ENCODE measurements around the gene SAFB2.

SAFB2 gene

DNA sequence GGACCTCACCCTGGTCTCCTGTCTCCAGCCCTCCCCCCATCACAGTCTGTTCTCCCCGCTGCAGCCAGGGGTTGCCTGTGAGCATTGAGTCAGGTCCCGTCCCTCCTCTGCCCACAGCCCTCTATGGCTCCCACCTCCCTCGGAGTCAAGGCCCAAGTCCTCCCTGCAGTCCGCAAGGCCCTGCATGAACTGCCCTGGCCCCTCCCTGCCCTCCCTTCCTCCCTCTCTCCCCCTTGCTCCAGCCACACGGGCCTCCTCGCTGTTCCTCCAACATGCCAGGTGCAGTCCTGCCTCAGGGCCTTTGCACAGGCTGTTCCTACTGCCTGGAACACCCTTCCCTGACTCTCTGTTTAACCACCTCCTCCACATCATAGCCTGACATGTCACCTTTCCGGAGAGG, 57.6 kb downstream of the SAFB2 start:
- H3K4me1 Mint-ChIP-seq (ENCODE audit: low read depth), result no peaks in the 10 kb centered on the region
- H3K27ac Mint-ChIP-seq, result no peak overlapping the region
- H3K4me3 Mint-ChIP-seq, result no peak overlapping the region
- H3K9me3 Mint-ChIP-seq, result peaks cover 6% of the 10 kb centered on the region
- H3K36me3 Mint-ChIP-seq (ENCODE audit: low read depth), result peaks cover 5% of the 10 kb centered on the region
- peaks cover 6% of the 10 kb centered on the region for H3K27me3 Mint-ChIP-seq

DNA sequence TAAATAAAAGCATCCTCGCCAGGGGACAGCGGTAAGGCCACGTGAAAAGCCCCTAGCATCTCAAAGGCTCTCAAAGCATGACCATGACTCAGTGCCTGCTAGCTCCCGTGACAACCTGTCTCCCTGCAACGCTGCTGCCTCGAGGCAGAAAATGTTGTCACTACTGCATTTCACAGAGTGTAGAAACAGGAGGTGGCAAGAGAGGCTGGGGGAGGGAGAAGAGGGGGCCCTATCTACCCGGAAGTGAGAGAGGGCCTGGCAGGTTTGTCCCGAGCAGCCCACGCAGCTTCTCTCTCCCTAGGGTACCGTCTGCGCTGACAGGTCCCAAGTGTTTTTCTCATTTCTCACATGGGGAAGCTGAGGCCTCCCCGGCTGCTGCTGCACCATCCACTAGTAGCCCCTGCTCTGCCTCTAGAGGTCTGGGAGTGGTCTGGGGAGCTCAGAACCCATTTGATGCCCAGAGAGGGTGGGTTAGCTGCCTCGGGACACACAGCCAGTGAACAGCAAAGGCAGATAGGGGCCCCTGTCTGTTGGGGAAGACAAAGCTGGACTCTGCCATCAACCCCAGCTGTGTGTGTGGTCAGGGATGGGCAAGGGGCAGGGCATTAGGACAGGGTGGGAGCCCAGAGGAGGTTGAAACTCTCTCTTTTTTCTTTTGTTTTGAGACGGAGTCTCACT, 58.5 kb downstream of the SAFB2 start:
- no peak overlapping the region for H3K4me3 Mint-ChIP-seq
- H3K9me3 Mint-ChIP-seq, result peaks cover 6% of the 10 kb centered on the region
- H3K27me3 Mint-ChIP-seq, result peaks cover 3% of the 10 kb centered on the region
- peaks cover 5% of the 10 kb centered on the region for H3K36me3 Mint-ChIP-seq (ENCODE audit: low read depth)
- H3K27ac Mint-ChIP-seq, result no peak overlapping the region
- no peaks in the 10 kb centered on the region for H3K4me1 Mint-ChIP-seq (ENCODE audit: low read depth)

DNA sequence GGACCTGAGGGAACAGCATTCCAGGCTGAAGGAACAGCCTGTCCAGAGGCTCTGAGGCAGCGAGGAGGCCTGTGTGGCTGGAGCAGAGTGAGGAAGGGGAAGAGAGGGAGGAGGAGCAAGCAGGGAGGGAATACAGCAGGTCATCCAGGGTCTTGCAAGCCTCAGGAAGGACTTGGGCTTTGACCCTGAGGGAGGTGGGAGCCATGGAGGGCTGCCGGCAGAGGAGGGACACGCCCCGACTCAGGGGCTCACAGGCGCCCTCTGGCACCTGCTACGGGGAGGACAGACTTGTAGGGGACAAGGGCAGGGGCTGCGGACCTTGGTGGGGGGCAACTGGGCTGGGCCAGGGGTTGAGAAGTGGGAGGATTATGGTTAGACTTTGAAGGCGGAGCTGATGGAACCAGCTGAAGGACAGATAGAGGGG, 59.6 kb downstream of the SAFB2 start:
- peaks cover 8% of the 10 kb centered on the region for H3K27me3 Mint-ChIP-seq
- H3K4me1 Mint-ChIP-seq (ENCODE audit: low read depth), result no peaks in the 10 kb centered on the region
- H3K36me3 Mint-ChIP-seq (ENCODE audit: low read depth), result peaks cover 5% of the 10 kb centered on the region
- H3K9me3 Mint-ChIP-seq, result peaks cover 6% of the 10 kb centered on the region
- no peak overlapping the region for H3K27ac Mint-ChIP-seq
- no peak overlapping the region for H3K4me3 Mint-ChIP-seq

DNA sequence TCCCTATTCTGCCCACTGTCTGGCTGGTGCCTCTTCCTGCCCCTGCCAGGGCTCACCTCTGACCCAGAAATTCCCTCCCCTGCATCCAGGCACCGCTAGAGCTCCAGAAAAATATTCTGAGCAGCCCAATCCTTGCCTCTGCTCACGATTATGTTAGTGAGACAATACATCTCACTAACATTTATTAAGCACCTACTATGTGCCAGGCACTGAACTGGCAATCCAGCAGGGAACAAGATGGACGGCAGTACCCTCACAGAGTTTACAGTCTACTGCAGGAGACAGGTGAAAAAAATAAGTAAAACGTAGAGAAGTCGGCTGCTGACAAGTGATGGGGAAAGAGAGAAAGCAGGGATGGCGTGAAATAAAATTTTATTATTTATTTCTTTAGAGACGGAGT, 60.3 kb downstream of the SAFB2 start:
- Mint-ChIP-seq H3K9me3 (peaks cover 6% of the 10 kb centered on the region), H3K4me3 (no peak overlapping the region), H3K36me3 (ENCODE audit: low read depth) (peaks cover 5% of the 10 kb centered on the region), H3K27me3 (peaks cover 8% of the 10 kb centered on the region), H3K4me1 (ENCODE audit: low read depth) (no peaks in the 10 kb centered on the region), H3K27ac (no peak overlapping the region)

DNA sequence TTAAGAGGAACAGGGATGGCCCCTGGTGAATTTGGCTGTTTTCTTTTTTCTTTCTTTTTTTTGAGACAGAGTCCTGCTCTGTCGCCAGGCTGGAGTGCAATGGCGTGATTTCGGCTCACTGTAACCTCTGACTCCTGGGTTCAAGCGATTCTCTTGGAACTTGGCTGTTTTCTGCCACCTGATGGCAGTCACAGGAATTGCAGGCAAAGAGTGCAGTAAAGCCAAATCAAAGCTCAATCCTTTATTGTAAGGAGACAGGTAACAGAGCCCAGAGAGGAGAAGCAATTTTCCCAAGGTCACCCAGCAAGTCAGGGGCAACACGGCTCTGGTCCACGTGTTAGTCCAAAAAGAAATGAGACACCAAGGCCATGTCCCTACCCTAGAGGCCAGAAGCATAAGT, 61.0 kb downstream of the SAFB2 start:
- H3K27me3 Mint-ChIP-seq, result peaks cover 8% of the 10 kb centered on the region
- H3K27ac Mint-ChIP-seq, result no peak overlapping the region
- peaks cover 6% of the 10 kb centered on the region for H3K9me3 Mint-ChIP-seq
- H3K36me3 Mint-ChIP-seq (ENCODE audit: low read depth), result peaks cover 5% of the 10 kb centered on the region
- no peaks in the 10 kb centered on the region for H3K4me1 Mint-ChIP-seq (ENCODE audit: low read depth)
- H3K4me3 Mint-ChIP-seq, result no peak overlapping the region

DNA sequence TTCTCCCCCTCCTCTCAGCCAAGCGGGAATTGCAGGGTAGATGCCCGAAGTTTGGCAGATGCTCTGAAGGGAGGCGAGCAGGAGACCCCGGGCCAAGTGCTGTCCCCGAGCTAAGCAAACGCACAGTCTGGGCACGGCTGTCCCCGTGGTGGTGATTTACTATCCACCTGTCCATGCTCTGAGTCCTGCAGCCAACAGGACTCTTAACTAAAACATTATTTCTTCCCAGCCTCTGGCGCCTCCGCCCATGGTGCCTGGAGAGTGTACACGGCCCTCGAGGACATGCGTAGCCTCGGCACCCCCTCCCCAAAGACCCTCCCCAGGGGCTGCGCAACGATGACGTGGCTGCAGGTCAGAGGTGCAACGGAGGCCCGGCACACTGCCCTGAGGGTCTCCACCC, 62.4 kb downstream of the SAFB2 start:
- peaks cover 5% of the 10 kb centered on the region for H3K36me3 Mint-ChIP-seq (ENCODE audit: low read depth)
- H3K9me3 Mint-ChIP-seq, result peaks cover 6% of the 10 kb centered on the region
- no peak overlapping the region for H3K27ac Mint-ChIP-seq
- H3K27me3 Mint-ChIP-seq, result peaks cover 8% of the 10 kb centered on the region
- no peak overlapping the region for H3K4me3 Mint-ChIP-seq
- H3K4me1 Mint-ChIP-seq (ENCODE audit: low read depth), result no peaks in the 10 kb centered on the region

DNA sequence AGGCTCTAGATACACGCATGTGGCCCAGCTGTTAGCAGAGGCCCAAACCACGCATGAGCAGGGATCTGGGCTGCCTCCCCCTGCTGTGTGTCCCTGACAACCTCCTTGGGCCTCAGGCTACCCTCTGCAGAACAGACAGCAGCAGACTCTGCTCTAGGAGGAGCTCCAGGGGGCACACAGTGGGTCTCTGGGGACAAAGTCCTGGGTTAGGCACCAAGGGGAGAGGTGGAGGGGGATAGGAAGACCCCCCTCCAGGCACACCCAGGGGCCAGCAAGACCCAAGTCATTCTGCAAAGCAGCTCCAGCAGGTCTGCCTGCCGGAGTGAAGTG, 62.8 kb downstream of the SAFB2 start:
- Mint-ChIP-seq H3K36me3 (ENCODE audit: low read depth) (peaks cover 5% of the 10 kb centered on the region), H3K4me3 (no peak overlapping the region), H3K9me3 (peaks cover 6% of the 10 kb centered on the region), H3K27ac (no peak overlapping the region), H3K27me3 (peaks cover 8% of the 10 kb centered on the region), H3K4me1 (ENCODE audit: low read depth) (no peaks in the 10 kb centered on the region)

DNA sequence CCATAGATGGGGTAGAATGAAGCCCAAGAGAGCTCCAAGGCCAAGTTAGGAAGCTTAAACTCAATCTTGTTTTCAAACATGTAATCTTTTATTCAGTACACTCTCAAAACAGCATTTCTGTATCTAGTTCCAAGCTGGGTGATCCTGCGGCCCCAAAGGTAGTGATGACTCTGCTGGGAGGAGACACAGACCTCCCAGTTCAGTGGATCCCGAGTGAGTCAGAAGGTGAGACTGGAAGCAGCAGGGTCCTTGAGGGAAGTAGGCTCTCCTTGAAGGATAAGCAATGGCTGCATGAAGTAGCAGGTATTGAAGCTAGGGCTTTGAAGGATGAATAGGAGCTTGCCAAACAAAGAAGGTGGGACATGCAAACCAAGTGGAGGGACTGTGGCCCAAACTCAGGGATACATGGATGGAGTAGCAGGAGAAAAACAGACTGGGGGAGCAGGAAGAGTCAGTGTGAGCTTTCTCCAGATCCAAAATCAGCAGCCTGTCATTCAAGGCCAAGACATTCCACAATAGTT, 64.4 kb downstream of the SAFB2 start:
- H3K4me3 Mint-ChIP-seq, result no peak overlapping the region
- H3K36me3 Mint-ChIP-seq (ENCODE audit: low read depth), result peaks cover 5% of the 10 kb centered on the region
- no peaks in the 10 kb centered on the region for H3K4me1 Mint-ChIP-seq (ENCODE audit: low read depth)
- H3K27me3 Mint-ChIP-seq, result peaks cover 8% of the 10 kb centered on the region
- H3K27ac Mint-ChIP-seq, result no peak overlapping the region
- H3K9me3 Mint-ChIP-seq, result peaks cover 6% of the 10 kb centered on the region

DNA sequence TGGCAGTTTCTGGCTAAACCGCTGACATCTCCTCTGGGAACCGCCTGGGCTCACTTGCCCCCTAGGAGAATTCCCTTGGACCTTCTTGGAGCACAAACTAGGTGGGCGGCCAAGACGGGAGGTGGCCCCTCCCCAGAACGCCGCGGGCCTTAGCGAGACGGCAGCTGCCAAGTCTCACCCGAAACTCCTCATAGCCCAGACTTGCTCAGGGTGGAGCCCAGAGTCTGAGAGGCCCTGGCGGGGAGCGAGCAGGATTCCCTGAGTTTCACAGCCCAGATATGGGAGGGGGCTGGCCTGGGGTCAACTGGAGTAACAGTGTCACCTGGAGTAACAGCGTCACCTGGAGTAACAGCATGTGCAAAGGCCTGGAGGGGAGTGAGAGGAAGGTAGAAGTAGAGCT, 64.9 kb downstream of the SAFB2 start:
- H3K27me3 Mint-ChIP-seq, result peaks cover 8% of the 10 kb centered on the region
- H3K4me3 Mint-ChIP-seq, result no peak overlapping the region
- peaks cover 5% of the 10 kb centered on the region for H3K36me3 Mint-ChIP-seq (ENCODE audit: low read depth)
- no peak overlapping the region for H3K27ac Mint-ChIP-seq
- H3K9me3 Mint-ChIP-seq, result peaks cover 6% of the 10 kb centered on the region
- H3K4me1 Mint-ChIP-seq (ENCODE audit: low read depth), result no peaks in the 10 kb centered on the region

DNA sequence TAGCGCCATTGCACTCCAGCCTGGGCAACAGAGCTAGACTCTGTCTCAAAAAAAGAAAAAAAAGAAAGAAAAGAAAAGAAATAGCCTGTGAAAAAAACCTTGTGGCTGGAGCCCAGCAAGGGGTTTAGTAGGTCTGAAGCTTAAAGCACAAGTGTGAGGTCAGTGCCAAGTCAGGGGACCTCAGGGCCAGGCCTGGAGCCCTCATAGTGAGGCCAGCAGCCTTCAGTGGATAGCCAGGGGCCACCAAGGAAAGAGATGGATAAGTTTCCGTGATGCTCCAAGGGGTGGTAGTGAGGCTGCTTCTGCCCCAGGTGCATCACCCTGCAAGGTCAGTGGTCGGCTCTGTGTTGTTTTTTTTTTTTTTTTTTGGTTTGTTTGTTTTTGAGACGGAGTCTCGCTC, 67.7 kb downstream of the SAFB2 start:
- no peak overlapping the region for H3K4me3 Mint-ChIP-seq
- H3K27me3 Mint-ChIP-seq, result peaks cover 4% of the 10 kb centered on the region
- no peak overlapping the region for H3K27ac Mint-ChIP-seq
- no peaks in the 10 kb centered on the region for H3K36me3 Mint-ChIP-seq (ENCODE audit: low read depth)
- H3K9me3 Mint-ChIP-seq, result no peaks in the 10 kb centered on the region
- H3K4me1 Mint-ChIP-seq (ENCODE audit: low read depth), result no peaks in the 10 kb centered on the region

DNA sequence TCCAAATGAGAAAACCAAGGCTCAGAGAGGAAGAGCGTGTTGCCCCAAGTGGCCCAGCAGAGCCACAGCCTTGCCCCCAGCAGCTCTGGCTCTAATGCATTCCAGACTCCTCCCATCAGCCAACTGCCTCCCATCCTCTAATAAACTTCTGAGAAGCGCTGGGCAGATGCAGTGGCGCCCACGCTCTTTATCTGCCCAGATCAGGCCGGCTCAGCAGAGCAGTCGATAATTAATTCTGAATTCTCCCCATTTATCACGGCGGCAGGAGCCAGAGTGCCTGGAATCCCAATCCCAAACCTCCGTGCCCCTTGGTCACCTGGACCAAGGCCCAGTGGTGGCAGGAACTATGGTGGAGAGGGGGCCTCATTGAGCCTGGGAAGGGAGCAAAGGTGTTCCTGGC, 68.7 kb downstream of the SAFB2 start:
- H3K27me3 Mint-ChIP-seq, result peaks cover 4% of the 10 kb centered on the region
- H3K4me1 Mint-ChIP-seq (ENCODE audit: low read depth), result no peaks in the 10 kb centered on the region
- H3K27ac Mint-ChIP-seq, result no peak overlapping the region
- no peaks in the 10 kb centered on the region for H3K9me3 Mint-ChIP-seq
- H3K4me3 Mint-ChIP-seq, result no peak overlapping the region
- H3K36me3 Mint-ChIP-seq (ENCODE audit: low read depth), result no peaks in the 10 kb centered on the region

DNA sequence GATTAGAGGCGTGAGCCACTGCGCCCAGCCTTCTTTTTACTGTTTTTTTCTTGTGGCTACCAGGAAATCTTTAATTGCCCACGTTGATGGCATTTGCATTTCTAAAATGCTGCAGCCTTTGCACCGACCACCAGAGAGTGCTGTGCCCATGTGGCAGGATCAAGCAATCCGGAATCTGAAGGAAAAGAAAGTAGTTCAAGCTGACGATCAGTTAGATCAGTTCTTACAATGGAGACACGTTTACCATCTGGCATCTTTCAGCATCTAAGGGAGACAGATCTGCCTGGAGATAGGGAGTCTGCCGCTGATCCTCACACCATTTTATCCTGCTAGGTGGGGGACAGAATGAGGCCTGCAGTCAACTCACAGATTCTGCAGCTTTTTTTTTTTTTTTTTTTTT, 74.7 kb downstream of the SAFB2 start:
- Mint-ChIP-seq H3K27me3 (no peaks in the 10 kb centered on the region), H3K4me1 (ENCODE audit: low read depth) (peaks cover 3% of the 10 kb centered on the region), H3K4me3 (no peak overlapping the region), H3K9me3 (no peaks in the 10 kb centered on the region), H3K27ac (no peak overlapping the region), H3K36me3 (ENCODE audit: low read depth) (no peaks in the 10 kb centered on the region)

DNA sequence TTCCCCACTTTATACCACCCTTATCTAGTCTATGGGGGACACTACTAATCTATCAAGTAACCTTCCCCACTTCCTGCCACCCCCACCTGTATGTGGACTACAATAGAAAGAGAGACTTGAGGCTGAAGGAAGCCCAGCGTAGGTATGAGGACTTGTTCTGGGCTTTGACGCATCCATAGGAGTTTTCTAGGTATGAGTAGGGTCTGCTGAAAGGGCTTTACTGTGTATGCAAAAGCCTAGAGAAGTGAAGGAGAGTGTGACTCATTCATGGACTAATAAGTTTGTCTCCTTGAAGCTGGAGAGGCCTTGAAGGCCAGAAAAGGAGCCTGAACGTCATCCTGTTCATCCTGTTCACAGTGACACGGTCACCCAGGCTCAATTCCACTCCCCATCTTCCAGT, 76.6 kb downstream of the SAFB2 start:
- H3K4me3 Mint-ChIP-seq, result no peak overlapping the region
- H3K27ac Mint-ChIP-seq, result no peak overlapping the region
- no peaks in the 10 kb centered on the region for H3K27me3 Mint-ChIP-seq
- no peaks in the 10 kb centered on the region for H3K36me3 Mint-ChIP-seq (ENCODE audit: low read depth)
- H3K4me1 Mint-ChIP-seq (ENCODE audit: low read depth), result peaks cover 3% of the 10 kb centered on the region
- no peaks in the 10 kb centered on the region for H3K9me3 Mint-ChIP-seq

DNA sequence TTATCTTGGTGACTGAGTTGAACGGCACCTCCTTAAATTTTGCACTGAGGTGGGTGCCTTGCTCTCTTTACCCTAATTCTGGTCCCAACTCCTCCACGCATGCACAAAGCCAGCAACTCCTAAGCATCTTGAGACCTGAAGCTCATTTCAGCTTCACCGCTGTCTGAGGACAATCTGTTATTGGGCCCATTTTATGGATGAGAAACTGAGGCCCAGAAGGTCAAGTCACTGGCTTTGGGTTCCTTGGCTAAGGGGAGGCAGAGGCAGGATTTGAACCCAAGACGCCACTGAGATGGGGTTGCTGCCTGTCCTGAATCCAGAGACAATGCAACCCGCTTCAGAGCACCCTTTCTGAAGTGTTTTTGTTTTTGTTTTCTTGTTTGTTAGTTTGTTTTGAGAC, 77.5 kb downstream of the SAFB2 start:
- Mint-ChIP-seq H3K27me3 (no peaks in the 10 kb centered on the region), H3K4me3 (no peak overlapping the region), H3K9me3 (no peaks in the 10 kb centered on the region), H3K36me3 (ENCODE audit: low read depth) (no peaks in the 10 kb centered on the region), H3K27ac (no peak overlapping the region), H3K4me1 (ENCODE audit: low read depth) (peaks cover 3% of the 10 kb centered on the region)

DNA sequence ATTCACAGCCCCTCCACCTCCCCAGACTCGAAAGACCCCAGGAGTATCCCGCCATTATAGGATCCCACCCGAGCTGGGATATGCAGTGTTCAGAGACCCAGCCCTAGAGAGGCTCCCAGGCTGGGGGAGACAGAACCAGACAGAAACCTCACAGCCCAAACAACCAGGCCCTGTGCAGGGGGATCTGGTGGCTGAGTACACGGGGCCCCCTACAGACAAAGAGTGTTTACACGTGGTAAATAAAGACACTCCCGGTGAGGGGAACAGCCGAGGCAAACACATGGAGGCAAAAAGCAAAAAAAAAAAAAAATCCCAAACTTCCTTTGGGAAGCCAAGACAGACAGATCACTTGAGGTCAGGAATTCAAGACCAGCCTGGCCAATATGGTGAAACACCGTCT, 79.9 kb downstream of the SAFB2 start:
- Mint-ChIP-seq H3K4me3 (no peak overlapping the region), H3K9me3 (no peaks in the 10 kb centered on the region), H3K36me3 (ENCODE audit: low read depth) (no peaks in the 10 kb centered on the region), H3K27me3 (peaks cover 6% of the 10 kb centered on the region), H3K27ac (no peak overlapping the region), H3K4me1 (ENCODE audit: low read depth) (no peaks in the 10 kb centered on the region)

DNA sequence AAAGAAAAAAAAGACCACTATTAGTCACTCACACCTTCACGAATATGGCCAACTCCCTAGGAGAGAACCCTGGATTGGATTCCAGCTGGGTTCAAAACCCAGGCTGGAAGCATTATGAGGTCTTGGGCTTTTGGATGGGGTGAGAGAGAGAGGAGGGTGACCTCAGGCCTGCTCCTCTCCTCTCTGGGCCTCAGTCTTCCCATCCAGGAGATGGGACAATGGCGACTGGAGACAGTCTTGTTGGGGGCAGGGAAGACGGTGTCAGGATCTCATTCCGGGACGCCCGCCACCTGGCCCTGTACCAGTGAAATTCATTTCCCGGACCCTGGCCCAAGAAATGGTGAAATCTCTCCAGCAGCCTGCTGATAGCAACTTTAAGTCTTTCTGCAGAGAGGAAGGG, 81.1 kb downstream of the SAFB2 start:
- H3K4me1 Mint-ChIP-seq (ENCODE audit: low read depth), result no peaks in the 10 kb centered on the region
- no peak overlapping the region for H3K27ac Mint-ChIP-seq
- H3K9me3 Mint-ChIP-seq, result no peaks in the 10 kb centered on the region

More for the DNA sequence above, 81.1 kb downstream of the SAFB2 start:
- H3K27me3 Mint-ChIP-seq, result peaks cover 8% of the 10 kb centered on the region
- H3K36me3 Mint-ChIP-seq (ENCODE audit: low read depth), result no peaks in the 10 kb centered on the region
- no peak overlapping the region for H3K4me3 Mint-ChIP-seq
